Posterior vena cava (tissue), 2 donors: ENCODE measurements around the gene ERVFRD-1. TPM values are rescaled to one million over a fixed set of nuclear protein-coding genes. Genes with fewer than 3 reads are reported as not detected.

Experiments used
- DNase-seq: peaks from one replicate; pipeline ENCODE4 v3.0.0-alpha.2; 2020; ENCODE audit warnings: low spot score
- intact Hi-C, 2 donors: fragments of 100-400 bp; cut with DNase I; formaldehyde crosslinking; loops; one replicate each; pipeline versions ENCODE4 v1.14.1 to v1.14.2; 2022 to 2023
- total RNA-seq, 2 donors: library from RNA; stranded (reverse); fragmentation: NEBNext Ultra II Directional; extraction: Animal tissue kit (Norgen Biotek cat#: 25700); gene quantifications; one replicate each; pipeline ENCODE4 v1.2.1, GENCODE V29; 2021
- donor health status: DM: yes; HTN: yes; CAD: no.
- donor health status: DM: yes; HTN: yes; CAD: no.

ERVFRD-1 gene
- total RNA-seq, 2 donors from 2014 or later, result 0.05 to 0.14 TPM

DNA sequence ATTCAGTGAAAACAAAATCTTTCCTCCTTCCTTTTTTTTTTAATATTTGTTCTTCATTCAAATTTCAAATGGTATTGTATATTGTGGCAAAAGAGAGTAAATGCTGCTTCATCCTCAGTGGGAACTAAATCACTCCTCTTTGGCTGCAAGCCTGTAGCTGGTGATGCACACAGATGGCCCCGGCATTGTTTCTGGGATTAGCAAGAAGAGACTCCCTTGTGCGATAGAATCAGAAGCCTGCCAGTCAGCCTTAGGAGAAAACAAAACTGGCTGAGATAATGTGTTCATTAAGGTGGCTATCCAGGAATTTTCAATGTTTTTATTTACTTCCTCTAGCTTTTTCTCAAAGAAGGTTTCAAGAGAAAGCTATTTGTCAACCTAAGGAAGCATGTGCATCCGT lies 46.7 kb downstream of the ERVFRD-1 start:
- no peak for DNase-seq
- intact Hi-C loops, result no loop called here

DNA sequence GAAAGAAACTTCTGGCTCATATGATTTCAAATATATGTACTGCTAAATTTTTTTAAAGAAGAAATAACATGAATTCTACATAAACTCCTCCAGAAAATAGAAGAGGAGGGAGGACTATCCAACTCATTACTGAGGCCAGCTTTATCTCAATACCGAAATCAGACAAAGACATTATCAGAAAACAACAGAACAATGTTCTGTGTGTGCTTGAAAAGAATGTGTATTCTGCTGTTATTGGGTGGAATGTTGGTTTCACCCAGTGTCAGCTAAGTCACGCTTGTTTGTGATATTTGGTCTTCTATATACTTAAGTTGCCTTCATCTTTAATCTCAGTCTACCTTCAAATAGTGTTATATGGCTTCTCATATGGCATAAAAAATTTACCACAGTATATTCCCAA lies 48.8 kb downstream of the ERVFRD-1 start:
- intact Hi-C loops, result no loop called here
- DNase-seq, result no peak

DNA sequence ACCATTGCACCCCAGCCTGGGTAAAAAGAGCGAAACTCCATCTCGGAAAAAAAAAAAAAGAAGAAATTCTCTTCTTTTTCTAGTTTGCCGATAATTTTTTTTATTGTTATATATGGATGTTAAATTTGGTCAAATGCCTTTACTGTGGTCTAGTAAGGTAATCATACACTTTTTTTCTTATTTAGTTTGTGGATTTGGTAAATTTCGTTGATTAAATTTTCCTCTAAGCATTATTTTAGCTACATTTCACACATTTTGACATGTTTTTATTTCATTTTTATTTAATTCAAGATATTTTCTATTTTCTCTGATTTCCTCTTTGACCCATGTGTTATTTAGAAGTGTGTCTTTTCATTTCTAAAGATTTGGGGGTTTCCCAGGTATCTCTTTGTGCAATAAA lies 49.4 kb downstream of the ERVFRD-1 start:
- no peak for DNase-seq
- intact Hi-C loops, result no loop called here

DNA sequence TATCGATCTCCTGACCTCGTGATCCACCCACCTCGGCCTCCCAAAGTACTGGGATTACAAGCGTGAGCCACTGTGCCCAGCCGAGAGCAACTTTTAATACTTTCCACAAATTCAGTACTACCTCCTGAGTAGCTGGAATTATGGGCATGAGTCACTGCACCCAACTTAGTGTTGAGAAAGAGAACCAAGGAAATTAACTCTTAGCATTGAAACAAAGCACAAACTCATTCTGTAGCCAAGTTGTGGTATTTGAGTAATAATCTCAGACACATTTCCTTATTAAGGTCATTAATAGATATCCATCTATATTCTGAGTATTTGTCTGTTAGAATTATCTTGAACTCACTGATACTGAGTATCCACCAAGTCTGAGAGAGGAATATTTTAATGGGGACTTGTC lies 53.1 kb downstream of the ERVFRD-1 start:
- intact Hi-C loops, result no loop called here

DNA sequence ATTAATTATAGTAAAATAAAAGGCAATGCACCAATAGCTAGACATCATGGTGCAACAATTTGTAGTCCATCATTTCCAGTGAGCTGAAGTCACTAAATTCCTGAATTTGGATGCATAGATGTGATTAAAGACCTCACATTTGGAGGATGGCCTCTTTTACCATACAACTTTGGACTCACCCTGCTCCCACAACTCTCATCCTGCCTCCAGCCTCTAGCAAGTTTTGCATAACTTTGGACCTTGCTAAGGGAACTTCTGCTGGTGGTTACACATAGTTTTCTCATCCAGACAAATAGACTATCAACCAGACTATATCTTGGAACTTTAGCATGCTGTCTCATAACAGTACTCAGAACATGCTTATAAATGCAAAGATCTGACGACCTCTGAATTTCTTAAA lies 54.7 kb downstream of the ERVFRD-1 start:
- intact Hi-C loops, result no loop called here

More for the DNA sequence above, 53.1 kb downstream of the ERVFRD-1 start:
- DNase-seq, result no peak

DNA sequence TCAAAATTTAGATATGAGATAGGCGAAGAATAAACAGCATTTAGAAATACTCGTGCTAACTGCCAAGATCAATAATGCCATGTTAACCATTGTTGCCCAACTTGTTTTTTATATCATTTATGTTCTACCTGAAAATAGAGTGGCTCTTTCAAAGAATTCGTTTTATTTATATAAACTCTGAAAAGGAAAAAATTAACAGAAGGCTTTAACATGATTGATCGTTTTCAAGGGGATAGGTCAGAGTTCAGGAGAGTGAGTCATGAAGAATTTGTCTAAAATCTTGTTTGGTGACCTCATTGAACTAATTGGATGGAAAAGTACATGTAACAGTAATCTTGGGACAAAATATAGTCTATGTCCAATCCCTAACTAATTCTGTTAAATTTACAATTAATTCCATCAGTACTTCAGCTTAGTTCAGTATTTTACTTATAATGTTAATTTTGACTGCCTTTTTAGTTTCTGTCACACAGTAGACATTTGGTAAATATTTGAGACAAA lies 56.3 kb downstream of the ERVFRD-1 start:
- intact Hi-C loops, result no loop called here
- no peak for DNase-seq

More for the DNA sequence above, 54.7 kb downstream of the ERVFRD-1 start:
- DNase-seq, result no peak

DNA sequence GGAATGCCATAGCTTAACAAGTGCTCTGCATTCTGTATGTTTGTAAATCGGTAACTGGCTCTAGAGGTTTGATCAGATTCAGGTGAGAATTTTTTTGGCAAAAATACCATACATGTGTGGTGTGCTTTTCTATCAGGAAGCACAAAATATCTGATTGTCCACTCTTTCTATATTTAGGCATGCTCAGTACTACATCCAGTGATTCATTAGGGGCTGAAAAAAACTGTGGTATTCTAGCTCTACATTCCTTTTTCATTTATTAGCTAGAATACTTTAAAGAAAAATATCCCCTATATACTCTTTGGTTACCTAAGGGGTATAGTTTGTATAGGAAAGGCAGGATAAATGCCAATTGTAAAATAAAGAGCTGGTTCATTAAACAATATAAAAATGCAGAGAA lies 56.8 kb downstream of the ERVFRD-1 start:
- intact Hi-C loops, result no loop called here

DNA sequence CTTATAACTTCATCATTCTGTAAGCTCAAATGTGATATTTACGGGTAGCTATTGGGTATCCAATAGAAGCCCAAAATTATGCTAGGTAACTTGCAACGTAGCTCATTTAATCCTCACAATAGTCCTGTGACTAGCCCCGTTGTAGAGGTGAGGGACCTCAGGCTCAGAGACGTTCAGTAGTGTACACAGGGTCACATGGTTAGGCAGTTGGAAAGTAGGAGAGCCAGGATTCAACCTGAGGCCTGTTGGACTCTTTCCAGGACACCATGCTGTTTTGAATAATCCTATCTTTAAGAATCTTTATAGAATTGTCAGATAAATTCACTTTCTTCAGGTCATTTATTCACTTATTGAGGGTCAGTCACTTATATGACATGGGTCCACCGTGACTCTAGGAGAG lies 58.2 kb downstream of the ERVFRD-1 start:
- DNase-seq, result no peak
- intact Hi-C loops, result no loop called here

More for the DNA sequence above, 56.8 kb downstream of the ERVFRD-1 start:
- no peak for DNase-seq

Other genes with a start within 250 kb of the ERVFRD-1 start
- gene GCM2, start 229.7 kb downstream of the ERVFRD-1 start, total RNA-seq, result not detected
- gene SYCP2L, start 224.7 kb downstream of the ERVFRD-1 start, total RNA-seq, result 1 to 10 TPM in 1 of 2 donors, under 1 TPM in 1; 0.71 to 1.1 TPM
- under 1 TPM; 0.23 to 0.38 TPM for gene ELOVL2, start 67.4 kb downstream of the ERVFRD-1 start, total RNA-seq
- gene SMIM13, start 17.9 kb downstream of the ERVFRD-1 start, total RNA-seq, result 10 to 100 TPM in 1 of 2 donors, 1 to 10 TPM in 1; 9.2 to 11.8 TPM
- gene NEDD9, start 120.9 kb upstream of the ERVFRD-1 start, total RNA-seq, result 100 to 1,000 TPM; 105 to 166 TPM